Dermis lymphatic vessel endothelial cell (primary cell): ENCODE results near the gene RNF168. TPM values are rescaled to one million over a fixed set of nuclear protein-coding genes. Genes with fewer than 3 reads are reported as not detected.

Experiments used
- total RNA-seq: library from RNA; depleted of rRNA; stranded (reverse); fragments of >200 nt; gene quantifications from 2 replicates; pipeline ENCODE4 v1.2.1, GENCODE V29; 2014

Gene RNF168, protein sequence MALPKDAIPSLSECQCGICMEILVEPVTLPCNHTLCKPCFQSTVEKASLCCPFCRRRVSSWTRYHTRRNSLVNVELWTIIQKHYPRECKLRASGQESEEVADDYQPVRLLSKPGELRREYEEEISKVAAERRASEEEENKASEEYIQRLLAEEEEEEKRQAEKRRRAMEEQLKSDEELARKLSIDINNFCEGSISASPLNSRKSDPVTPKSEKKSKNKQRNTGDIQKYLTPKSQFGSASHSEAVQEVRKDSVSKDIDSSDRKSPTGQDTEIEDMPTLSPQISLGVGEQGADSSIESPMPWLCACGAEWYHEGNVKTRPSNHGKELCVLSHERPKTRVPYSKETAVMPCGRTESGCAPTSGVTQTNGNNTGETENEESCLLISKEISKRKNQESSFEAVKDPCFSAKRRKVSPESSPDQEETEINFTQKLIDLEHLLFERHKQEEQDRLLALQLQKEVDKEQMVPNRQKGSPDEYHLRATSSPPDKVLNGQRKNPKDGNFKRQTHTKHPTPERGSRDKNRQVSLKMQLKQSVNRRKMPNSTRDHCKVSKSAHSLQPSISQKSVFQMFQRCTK
- total RNA-seq, result 18.4 and 32.9 TPM in 2 replicates

DNA sequence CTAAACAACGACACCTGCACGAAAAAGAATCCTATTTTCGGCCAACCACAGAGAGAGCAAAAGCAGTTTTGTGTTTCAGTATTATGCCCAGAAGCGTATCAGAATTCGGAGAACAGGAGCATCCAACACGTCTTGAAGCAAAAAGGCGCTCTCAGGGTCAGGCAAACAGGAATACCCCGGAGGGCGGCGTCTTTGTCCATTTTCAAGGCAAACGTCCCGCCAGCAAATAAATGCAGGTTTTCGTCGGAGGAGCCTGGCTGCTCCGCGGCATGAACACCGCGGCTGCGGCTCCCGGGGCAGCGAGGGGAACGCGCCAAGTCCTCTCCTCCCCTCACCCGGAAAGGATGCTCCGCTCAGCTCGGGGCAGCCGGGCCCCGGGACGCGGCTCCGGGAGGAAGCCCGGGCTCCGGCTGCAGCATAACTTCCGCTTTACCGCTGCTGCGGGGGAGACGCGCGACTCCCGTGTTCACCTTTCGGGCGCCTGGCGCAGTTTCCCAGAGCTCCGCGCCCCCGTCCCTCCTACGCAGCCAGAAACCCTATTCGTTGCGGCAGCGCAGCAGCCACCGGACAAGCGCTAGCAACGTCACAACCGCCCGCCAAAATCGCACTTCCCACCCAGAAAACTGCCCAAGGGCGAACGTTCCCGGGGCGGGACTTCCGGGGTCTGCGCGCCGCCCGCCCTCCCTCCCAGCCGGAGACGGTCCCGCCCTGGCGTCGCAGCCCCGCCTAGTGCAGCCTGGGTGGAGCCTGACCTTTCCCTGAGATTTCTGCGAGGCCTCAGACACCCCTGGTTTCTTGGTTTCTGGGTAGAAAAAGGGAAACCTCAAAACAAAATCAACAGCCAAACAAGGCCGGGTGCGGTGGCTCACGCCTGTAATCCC lies at the start of gene RNF168:
Gene RNF168, minus strand, starts transcription at position 573 of the 881 bp plus-strand sequence. CDS start 595 bp downstream, outside the sequence.

DNA sequence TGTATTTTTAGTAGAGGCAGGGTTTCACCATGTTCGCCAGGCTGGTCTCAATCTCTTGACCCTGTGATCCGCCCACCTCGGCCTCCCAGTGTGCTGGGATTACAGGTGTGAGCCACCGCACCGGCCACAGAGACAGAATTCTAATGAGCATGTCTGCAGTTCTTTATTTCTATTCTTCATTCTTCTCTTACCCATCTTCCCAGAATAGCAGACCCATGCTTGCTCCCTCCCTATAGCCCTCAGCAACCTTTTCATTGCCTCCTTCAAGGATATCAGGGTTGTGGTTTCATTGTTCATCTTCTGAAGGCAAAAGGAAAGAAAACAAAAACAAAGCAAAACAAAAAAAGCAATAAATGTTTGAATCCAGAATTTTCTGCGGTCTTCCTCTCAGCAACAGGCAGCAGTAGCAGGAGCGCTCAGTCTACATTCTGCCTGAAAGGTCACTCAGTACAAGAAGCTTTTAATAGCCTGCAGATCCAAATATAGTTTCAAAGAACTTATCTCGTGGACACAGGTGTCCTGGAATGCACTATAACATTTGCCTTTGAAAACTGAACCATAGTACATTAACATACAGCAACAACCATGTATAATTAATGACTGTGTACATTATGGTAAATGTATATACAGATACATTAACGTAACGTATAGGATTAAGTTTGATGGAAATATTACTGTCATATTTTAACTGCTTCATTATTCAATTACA lies 11.5 kb upstream of the RNF168 start, which contains the start of gene SMCO1:
Gene SMCO1, minus strand, starts transcription at position 434 of the 709 bp plus-strand sequence. Its CDS starts 137 bp downstream, at position 297.

DNA sequence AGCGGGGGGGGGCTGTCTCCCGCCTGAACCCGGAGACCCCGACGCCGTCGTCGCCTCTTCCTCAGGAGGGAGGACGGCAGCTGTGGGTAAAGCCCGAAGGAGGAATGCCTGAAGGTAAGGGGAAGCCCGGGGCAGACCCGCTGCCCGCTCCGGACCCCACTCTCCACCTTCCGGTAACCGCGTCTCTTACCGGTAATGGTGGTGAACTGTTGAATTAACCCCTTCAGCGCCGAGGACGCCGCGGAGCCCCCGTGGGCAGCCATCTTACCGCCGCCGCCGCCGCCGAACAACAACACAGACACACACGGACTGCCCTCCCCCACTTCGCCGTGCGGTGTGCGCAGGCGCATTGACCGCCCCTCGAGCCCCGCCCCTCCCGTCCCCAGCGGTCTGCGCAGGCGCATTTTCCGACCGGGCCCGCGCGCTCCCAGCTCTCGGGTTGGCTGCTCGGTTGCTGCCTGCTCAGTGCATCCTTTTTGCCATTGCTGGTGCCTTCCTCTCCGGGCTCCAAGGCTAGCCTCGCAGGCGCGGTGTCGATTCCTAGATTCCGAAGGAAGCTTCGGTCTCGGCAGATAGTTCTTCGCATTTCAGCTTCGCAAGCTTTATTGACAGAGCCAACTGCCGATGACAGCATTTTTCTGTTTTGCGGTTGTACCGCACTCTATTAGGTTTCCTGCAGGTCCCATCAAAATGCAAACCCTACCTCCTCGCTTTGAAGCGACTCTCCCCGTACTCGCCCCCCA lies 71.3 kb downstream of the RNF168 start, which contains the start of gene UBXN7:
Gene UBXN7, minus strand, starts transcription at position 291 of the 743 bp plus-strand sequence. Its CDS starts 28 bp downstream, at position 263.

Other genes with a start within 250 kb of the RNF168 start
- 41.0 and 49.4 TPM in 2 replicates for gene PCYT1A, start 216.0 kb downstream of the RNF168 start, total RNA-seq
- 2.4 and 7.7 TPM in 2 replicates for gene DYNLT2B, start 185.5 kb downstream of the RNF168 start, total RNA-seq
- gene TM4SF19, start 165.4 kb downstream of the RNF168 start, total RNA-seq, result 0.09 and 0.11 TPM in 2 replicates
- 18.9 and 23.2 TPM in 2 replicates for gene UBXN7, start 71.3 kb downstream of the RNF168 start, total RNA-seq
- gene SMCO1, start 11.6 kb upstream of the RNF168 start, total RNA-seq, result not detected in 2 replicates
- 8.0 and 9.8 TPM in 2 replicates for gene WDR53, start 64.8 kb upstream of the RNF168 start, total RNA-seq
- 12.5 and 21.7 TPM in 2 replicates for gene FBXO45, start 64.9 kb upstream of the RNF168 start, total RNA-seq
- gene NRROS, start 135.9 kb upstream of the RNF168 start, total RNA-seq, result 7.3 and 8.5 TPM in 2 replicates
- gene CEP19, start 208.5 kb upstream of the RNF168 start, total RNA-seq, result 8.5 and 10.6 TPM in 2 replicates
- 46.7 and 50.5 TPM in 2 replicates for gene PIGX, start 208.6 kb upstream of the RNF168 start, total RNA-seq
- 82.7 and 92.3 TPM in 2 replicates for gene PAK2, start 236.1 kb upstream of the RNF168 start, total RNA-seq